SK-N-SH (cell line): ENCODE measurements around the gene GOLGA3. TPM values are rescaled to one million over a fixed set of nuclear protein-coding genes. Genes with fewer than 3 reads are reported as not detected.

Experiments used
- CTCF ChIA-PET: fragments of 300-600, 350-600 bp; formaldehyde crosslinking; extraction: SDS; loops from one replicate; lab custom pipeline; 2021; lab: Yijun Ruan, JAX
- POLR2A ChIA-PET: fragments of 350-600 bp; sonication (Branson Sonifier 250); formaldehyde crosslinking; extraction: SDS; loops from one replicate; lab custom pipeline; 2020; ENCODE audit warnings: antibody characterized with exemption, inconsistent platforms; lab: Yijun Ruan, JAX
- DNase-seq: peaks from one replicate; pipeline ENCODE4 v3.0.0; 2012
- H2AFZ ChIP-seq: fragments of 200-600 bp; sonication (generic); 2 replicates; pipeline ENCODE4 v1.8.1; 2016; ENCODE audit warnings: antibody characterized with exemption, mild to moderate bottlenecking, low read depth
- H3F3A ChIP-seq: fragments of 200-600 bp; sonication (generic); replicated peaks from 2 replicates; pipeline ENCODE3; 2016; ENCODE audit warnings: antibody characterized with exemption, mild to moderate bottlenecking; ENCODE audit not compliant: insufficient read depth
- H3K27ac ChIP-seq, 2 experiments: fragments of 200-500 bp in 1 of 2; fragments of 200-600 bp in 1 of 2; sonication (Bioruptor generic) in 1 of 2; sonication (generic), shearing (Covaris generic) in 1 of 2; 2 replicates each; pipeline versions ENCODE4 v1.5.1 to v1.6.1; 2014 to 2016; ENCODE audit warnings: low read depth in 2 of 2, inconsistent platforms in 1 of 2, low read length in 1 of 2, mild to moderate bottlenecking in 1 of 2, mixed read lengths in 1 of 2
- H3K27me3 ChIP-seq: fragments of 200-600 bp; sonication (generic), shearing (Covaris generic); 2 replicates; pipeline ENCODE4 v1.6.1; 2016; ENCODE audit warnings: mixed run types; ENCODE audit not compliant: insufficient read depth
- H3K36me3 ChIP-seq, 2 experiments: fragments of 200-500 bp in 1 of 2; fragments of 200-600 bp in 1 of 2; sonication (Bioruptor generic) in 1 of 2; sonication (generic) in 1 of 2; replicated peaks in 1 of 2; 2 replicates each; pipeline versions ENCODE3 to v1.5.1; 2014 to 2016; ENCODE audit warnings: low read length in 1 of 2, mild to moderate bottlenecking in 1 of 2; ENCODE audit not compliant: insufficient read depth in 2 of 2, control insufficient read depth in 1 of 2
- H3K4me1 ChIP-seq, 2 experiments: fragments of 200-500 bp in 1 of 2; fragments of 200-600 bp in 1 of 2; sonication (Bioruptor generic) in 1 of 2; sonication (generic), shearing (Covaris generic) in 1 of 2; 2 replicates each; pipeline versions ENCODE4 v1.5.1 to v1.6.1; 2014 to 2016; ENCODE audit warnings: low read depth in 1 of 2, low read length in 1 of 2, mixed run types in 1 of 2; ENCODE audit not compliant: insufficient read depth in 2 of 2, control insufficient read depth in 1 of 2
- H3K4me2 ChIP-seq: fragments of 200-600 bp; sonication (generic), shearing (Covaris generic); 2 replicates; pipeline ENCODE4 v1.6.1; 2017; ENCODE audit warnings: mixed run types
- H3K4me3 ChIP-seq, 2 experiments: fragments of 200-500 bp in 1 of 2; fragments of 200-600 bp in 1 of 2; sonication (Bioruptor generic) in 1 of 2; sonication (generic), shearing (Covaris generic) in 1 of 2; 2 replicates each; pipeline versions ENCODE4 v1.5.1 to v1.8.1; 2014 to 2016; ENCODE audit warnings: low read depth in 2 of 2, inconsistent platforms in 1 of 2, low read length in 1 of 2, mild to moderate bottlenecking in 1 of 2, mixed read lengths in 1 of 2, moderate library complexity in 1 of 2
- H3K79me2 ChIP-seq: fragments of 200-600 bp; sonication (generic); 2 replicates; pipeline ENCODE4 v1.8.1; 2017; ENCODE audit warnings: mild to moderate bottlenecking; ENCODE audit not compliant: insufficient read depth
- H3K9ac ChIP-seq: fragments of 200-600 bp; sonication (generic); 2 replicates; pipeline ENCODE4 v1.6.1; 2017; ENCODE audit warnings: mixed run types
- H3K9me2 ChIP-seq: fragments of 200-600 bp; sonication (generic); 2 replicates; pipeline ENCODE4 v1.6.1; 2017; ENCODE audit warnings: mixed run types
- H3K9me3 ChIP-seq: fragments of 200-600 bp; sonication (generic); 2 replicates; pipeline ENCODE4 v1.6.1; 2017; ENCODE audit warnings: mixed run types, mild to moderate bottlenecking, moderate library complexity
- H4K20me1 ChIP-seq: fragments of 200-600 bp; sonication (generic); 2 replicates; pipeline ENCODE4 v1.6.1; 2017; ENCODE audit warnings: mild to moderate bottlenecking, mixed run types; ENCODE audit not compliant: insufficient read depth
- EP300 ChIP-seq, 2 experiments: IDR thresholded peaks; 2 replicates each; pipeline versions ENCODE4 v1.4.0 to v1.6.1; 2012; ENCODE audit warnings: borderline replicate concordance in 1 of 2, low read depth in 1 of 2, low read length in 1 of 2
- EZH2phosphoT487 ChIP-seq: fragments of 200-600 bp; sonication (generic); IDR thresholded peaks from 2 replicates; pipeline ENCODE4 v1.6.1; 2017; ENCODE audit warnings: low read depth, mixed run types, mild to moderate bottlenecking, antibody characterized with exemption, moderate library complexity, borderline replicate concordance
- FOSL2 ChIP-seq: IDR thresholded peaks from 2 replicates; pipeline ENCODE4 v1.4.0; 2012; ENCODE audit warnings: low read depth, mild to moderate bottlenecking, moderate library complexity, borderline replicate concordance
- FOXJ3 ChIP-seq: sonication (generic); formaldehyde crosslinking; IDR thresholded peaks from 2 replicates; pipeline ENCODE4 v1.5.1; 2020; ENCODE audit warnings: mild to moderate bottlenecking, missing genetic modification reagents
- GABPA ChIP-seq: IDR thresholded peaks from 2 replicates; pipeline ENCODE4 v1.4.0; 2012; ENCODE audit warnings: low read depth, mild to moderate bottlenecking
- GATA2 ChIP-seq: sonication (generic); formaldehyde crosslinking; IDR thresholded peaks from 2 replicates; pipeline ENCODE4 v1.5.0; 2020; ENCODE audit warnings: mild to moderate bottlenecking, missing genetic modification reagents
- JUND ChIP-seq: IDR thresholded peaks from 2 replicates; pipeline ENCODE4 v1.4.0; 2012
- MAX ChIP-seq: IDR thresholded peaks from 2 replicates; pipeline ENCODE4 v1.4.0; 2012; ENCODE audit warnings: low read depth
- MEF2A ChIP-seq: IDR thresholded peaks from 2 replicates; pipeline ENCODE4 v1.4.0; 2012; ENCODE audit warnings: low read depth, borderline replicate concordance
- MXI1 ChIP-seq: IDR thresholded peaks from 2 replicates; pipeline ENCODE4 v1.6.1; 2012; ENCODE audit warnings: mild to moderate bottlenecking, low read depth, low read length, improper control_type of control experiment
- NRF1 ChIP-seq: IDR thresholded peaks from 2 replicates; pipeline ENCODE4 v1.6.1; 2012; ENCODE audit warnings: low read depth, mild to moderate bottlenecking, low read length
- SIN3A ChIP-seq: IDR thresholded peaks from 2 replicates; pipeline ENCODE4 v1.6.1; 2012; ENCODE audit warnings: low read depth, mild to moderate bottlenecking, low read length, moderate library complexity, borderline replicate concordance
- SMC3 ChIP-seq: IDR thresholded peaks from 2 replicates; pipeline ENCODE4 v1.6.1; 2012; ENCODE audit warnings: low read depth, low read length, improper control_type of control experiment
- TAF1 ChIP-seq: IDR thresholded peaks from 2 replicates; pipeline ENCODE4 v1.6.1; 2012; ENCODE audit warnings: low read depth, mild to moderate bottlenecking, low read length, moderate library complexity, borderline replicate concordance
- WGBS: methylation state at CpG from one replicate; pipeline ENCODE4 v1.1.6; 2017; ENCODE audit warnings: low lambda C conversion rate; 5-methylcytosine and 5-hydroxymethylcytosine counted together
- polyA plus RNA-seq, 3 experiments: library from polyadenylated mRNA; depleted of rRNA; stranded (reverse); fragments of >200 nt; gene quantifications; 2 replicates each; pipeline ENCODE4 v1.2.3, GENCODE V29; 2012
- TF ChIP-seq, protein P1 (sequence below): IDR thresholded peaks from 2 replicates; pipeline ENCODE4; 2012
- TF ChIP-seq, protein P2 (sequence below): fragments of 200-600 bp; sonication (generic); IDR thresholded peaks from 2 replicates; pipeline ENCODE4 v1.6.1; 2017; ENCODE audit warnings: antibody characterized with exemption, mild to moderate bottlenecking, moderate library complexity
- TF ChIP-seq, protein P3 (sequence below): IDR thresholded peaks from 2 replicates; pipeline ENCODE4 v1.6.1; 2012; ENCODE audit warnings: mild to moderate bottlenecking, low read depth, low read length, moderate library complexity

GOLGA3 gene
- polyA plus RNA-seq, 1 of the 3 experiments (the other 2 are of a cell fraction), result 16.9 TPM

DNA sequence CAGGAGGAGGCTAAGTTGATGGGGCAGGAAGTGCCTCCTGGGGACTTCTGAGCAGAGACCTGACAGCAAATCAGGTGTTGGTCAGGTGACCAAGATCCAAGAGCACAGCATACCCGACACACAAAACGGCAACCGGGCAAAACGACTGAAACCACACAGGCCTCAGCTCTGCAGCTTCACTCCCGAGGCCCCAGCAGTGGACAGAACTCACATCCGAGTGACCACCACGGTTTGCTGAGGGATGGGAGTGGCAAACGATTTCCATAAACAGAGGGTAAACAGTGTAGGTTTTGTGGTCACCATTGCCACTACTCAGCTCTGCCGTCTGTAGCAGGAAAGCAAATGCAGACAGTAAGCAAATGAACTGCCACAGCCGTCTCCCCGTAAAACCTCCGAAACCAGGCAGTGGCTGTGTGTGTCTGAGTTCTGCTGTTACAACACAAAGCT, 44.3 kb upstream of the GOLGA3 start:
- Histone ChIP-seq H3K4me1 (no peaks in the 10 kb centered on the region), H3K27me3 (no peaks in the 10 kb centered on the region), H4K20me1 (no peaks in the 10 kb centered on the region), H3K9me2 (no peaks in the 10 kb centered on the region), H3K27ac (no peak overlapping the region), H3K36me3 (peaks cover 55 to 61% of the 10 kb centered on the region in 2 experiments), H2AFZ (no peak overlapping the region), H3F3A (peaks cover 3% of the 10 kb centered on the region), H3K9ac (no peak overlapping the region), H3K4me3 (no peak overlapping the region), H3K9me3 (no peaks in the 10 kb centered on the region), H3K79me2 (peaks cover 31% of the 10 kb centered on the region), H3K4me2 (no peak overlapping the region)
- no peak for DNase-seq
- POLR2A ChIA-PET, result no interaction called here
- TF ChIP-seq FOSL2 (no peak), GATA2 (no peak), GABPA (no peak), EZH2phosphoT487 (no peak), TAF1 (no peak), SMC3 (no peak), SIN3A (no peak), FOXJ3 (no peak), JUND (no peak), MAX (no peak), EP300 (IDR thresholded peaks at IDR 0.05; ENCODE audit: borderline replicate concordance in 1 of 2, low read depth in 1 of 2, low read length in 1 of 2) (no peak), MEF2A (no peak), NRF1 (no peak), MXI1 (no peak)
- TF ChIP-seq, protein P1, sequence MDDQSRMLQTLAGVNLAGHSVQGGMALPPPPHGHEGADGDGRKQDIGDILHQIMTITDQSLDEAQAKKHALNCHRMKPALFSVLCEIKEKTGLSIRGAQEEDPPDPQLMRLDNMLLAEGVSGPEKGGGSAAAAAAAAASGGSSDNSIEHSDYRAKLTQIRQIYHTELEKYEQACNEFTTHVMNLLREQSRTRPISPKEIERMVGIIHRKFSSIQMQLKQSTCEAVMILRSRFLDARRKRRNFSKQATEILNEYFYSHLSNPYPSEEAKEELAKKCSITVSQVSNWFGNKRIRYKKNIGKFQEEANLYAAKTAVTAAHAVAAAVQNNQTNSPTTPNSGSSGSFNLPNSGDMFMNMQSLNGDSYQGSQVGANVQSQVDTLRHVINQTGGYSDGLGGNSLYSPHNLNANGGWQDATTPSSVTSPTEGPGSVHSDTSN, result no peak
- TF ChIP-seq, protein P2, sequence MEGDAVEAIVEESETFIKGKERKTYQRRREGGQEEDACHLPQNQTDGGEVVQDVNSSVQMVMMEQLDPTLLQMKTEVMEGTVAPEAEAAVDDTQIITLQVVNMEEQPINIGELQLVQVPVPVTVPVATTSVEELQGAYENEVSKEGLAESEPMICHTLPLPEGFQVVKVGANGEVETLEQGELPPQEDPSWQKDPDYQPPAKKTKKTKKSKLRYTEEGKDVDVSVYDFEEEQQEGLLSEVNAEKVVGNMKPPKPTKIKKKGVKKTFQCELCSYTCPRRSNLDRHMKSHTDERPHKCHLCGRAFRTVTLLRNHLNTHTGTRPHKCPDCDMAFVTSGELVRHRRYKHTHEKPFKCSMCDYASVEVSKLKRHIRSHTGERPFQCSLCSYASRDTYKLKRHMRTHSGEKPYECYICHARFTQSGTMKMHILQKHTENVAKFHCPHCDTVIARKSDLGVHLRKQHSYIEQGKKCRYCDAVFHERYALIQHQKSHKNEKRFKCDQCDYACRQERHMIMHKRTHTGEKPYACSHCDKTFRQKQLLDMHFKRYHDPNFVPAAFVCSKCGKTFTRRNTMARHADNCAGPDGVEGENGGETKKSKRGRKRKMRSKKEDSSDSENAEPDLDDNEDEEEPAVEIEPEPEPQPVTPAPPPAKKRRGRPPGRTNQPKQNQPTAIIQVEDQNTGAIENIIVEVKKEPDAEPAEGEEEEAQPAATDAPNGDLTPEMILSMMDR, result no peak
- TF ChIP-seq, protein P3, sequence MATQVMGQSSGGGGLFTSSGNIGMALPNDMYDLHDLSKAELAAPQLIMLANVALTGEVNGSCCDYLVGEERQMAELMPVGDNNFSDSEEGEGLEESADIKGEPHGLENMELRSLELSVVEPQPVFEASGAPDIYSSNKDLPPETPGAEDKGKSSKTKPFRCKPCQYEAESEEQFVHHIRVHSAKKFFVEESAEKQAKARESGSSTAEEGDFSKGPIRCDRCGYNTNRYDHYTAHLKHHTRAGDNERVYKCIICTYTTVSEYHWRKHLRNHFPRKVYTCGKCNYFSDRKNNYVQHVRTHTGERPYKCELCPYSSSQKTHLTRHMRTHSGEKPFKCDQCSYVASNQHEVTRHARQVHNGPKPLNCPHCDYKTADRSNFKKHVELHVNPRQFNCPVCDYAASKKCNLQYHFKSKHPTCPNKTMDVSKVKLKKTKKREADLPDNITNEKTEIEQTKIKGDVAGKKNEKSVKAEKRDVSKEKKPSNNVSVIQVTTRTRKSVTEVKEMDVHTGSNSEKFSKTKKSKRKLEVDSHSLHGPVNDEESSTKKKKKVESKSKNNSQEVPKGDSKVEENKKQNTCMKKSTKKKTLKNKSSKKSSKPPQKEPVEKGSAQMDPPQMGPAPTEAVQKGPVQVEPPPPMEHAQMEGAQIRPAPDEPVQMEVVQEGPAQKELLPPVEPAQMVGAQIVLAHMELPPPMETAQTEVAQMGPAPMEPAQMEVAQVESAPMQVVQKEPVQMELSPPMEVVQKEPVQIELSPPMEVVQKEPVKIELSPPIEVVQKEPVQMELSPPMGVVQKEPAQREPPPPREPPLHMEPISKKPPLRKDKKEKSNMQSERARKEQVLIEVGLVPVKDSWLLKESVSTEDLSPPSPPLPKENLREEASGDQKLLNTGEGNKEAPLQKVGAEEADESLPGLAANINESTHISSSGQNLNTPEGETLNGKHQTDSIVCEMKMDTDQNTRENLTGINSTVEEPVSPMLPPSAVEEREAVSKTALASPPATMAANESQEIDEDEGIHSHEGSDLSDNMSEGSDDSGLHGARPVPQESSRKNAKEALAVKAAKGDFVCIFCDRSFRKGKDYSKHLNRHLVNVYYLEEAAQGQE, result no peak
- 94% methylated on average over 12 of the region's 12 CpGs for WGBS
- CTCF ChIA-PET, result no interaction called here
